Upper lobe of left lung (tissue), 6 donors: ENCODE results near the gene FAM180B. TPM values are rescaled to one million over a fixed set of nuclear protein-coding genes. Genes with fewer than 3 reads are reported as not detected.

ENCODE experiments used
- ATAC-seq, 2 donors: fragments of 200-7000 bp; cut with Tn5 transposase; one replicate each; pipeline ENCODE4 v1.9.1; 2022; ENCODE audit warnings: mild to moderate bottlenecking in 2 of 2, moderate library complexity in 2 of 2; ENCODE audit not compliant: low FRiP score in 2 of 2
- DNase-seq, 2 donors: peaks; one replicate each; pipeline ENCODE4 v3.0.0-alpha.2; 2019 to 2020
- H3K27ac ChIP-seq, 4 donors: fragments of 200-600 bp; sonication (generic); one replicate each; pipeline ENCODE4 v1.5.1; 2016 to 2019
- H3K27me3 ChIP-seq, 4 donors: fragments of 200-600 bp; sonication (generic); one replicate each; pipeline ENCODE4 v1.5.1; 2017 to 2019
- H3K36me3 ChIP-seq, 4 donors: fragments of 200-600 bp; sonication (generic); one replicate each; pipeline ENCODE4 v1.5.1; 2016 to 2019
- H3K4me1 ChIP-seq, 4 donors: fragments of 200-600 bp; sonication (generic); one replicate each; pipeline ENCODE4 v1.5.1; 2018 to 2019
- H3K4me3 ChIP-seq, 4 donors: fragments of 200-600 bp; sonication (generic); one replicate each; pipeline ENCODE4 v1.5.1; 2017 to 2019; ENCODE audit warnings: mild to moderate bottlenecking in 2 of 4, moderate library complexity in 1 of 4
- H3K9me3 ChIP-seq, 4 donors: fragments of 200-600 bp; sonication (generic); one replicate each; pipeline ENCODE4 v1.5.1; 2018 to 2019
- EP300 ChIP-seq, 4 donors: sonication (generic); formaldehyde crosslinking; IDR thresholded peaks; one replicate each; pipeline ENCODE4 v1.5.1; 2017; ENCODE audit warnings: antibody characterized with exemption in 4 of 4, control low read depth in 2 of 4
- POLR2A ChIP-seq, 4 donors: fragments of 450-650 bp; IDR thresholded peaks; one replicate each; pipeline ENCODE4 v1.5.1; 2016 to 2017; ENCODE audit warnings: antibody characterized with exemption in 4 of 4, mild to moderate bottlenecking in 2 of 4
- POLR2AphosphoS5 ChIP-seq, 2 donors: sonication (generic); formaldehyde crosslinking; IDR thresholded peaks; one replicate each; pipeline ENCODE4 v1.5.1; 2017; ENCODE audit warnings: antibody characterized with exemption in 2 of 2
- WGBS, 2 donors: methylation state at CpG; one replicate each; pipeline ENCODE4 v1.1.5; 2017 to 2018; 5-methylcytosine and 5-hydroxymethylcytosine counted together
- total RNA-seq, 6 donors: library from RNA; depleted of rRNA in 4 of 6; stranded (reverse); fragments of >200 nt in 4 of 6; gene quantifications; one replicate each; pipeline versions ENCODE4 v1.1.0 to v1.2.1, GENCODE V29; 2016 to 2021
- TF ChIP-seq, protein P1 (sequence below), 6 experiments: fragments of 450-650 bp in 4 of 6; fragments of 200-600 bp in 2 of 6; sonication (generic) in 2 of 6; IDR thresholded peaks; one replicate each; pipeline ENCODE4 v1.5.1; 2016 to 2019; ENCODE audit warnings: antibody characterized with exemption in 6 of 6
- donor health status: DM: no; HTN: no; CAD: no; lungs with moderate emphysema.
- donor health status: DM: no; HTN: yes; CAD: no; lungs with severe emphysema.

The FAM180B gene, protein sequence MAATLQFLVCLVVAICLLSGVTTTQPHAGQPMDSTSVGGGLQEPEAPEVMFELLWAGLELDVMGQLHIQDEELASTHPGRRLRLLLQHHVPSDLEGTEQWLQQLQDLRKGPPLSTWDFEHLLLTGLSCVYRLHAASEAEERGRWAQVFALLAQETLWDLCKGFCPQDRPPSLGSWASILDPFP
- under 1 TPM in 2 of 6 donors, not detected in 4; 0.14 to 0.30 TPM for total RNA-seq

DNA sequence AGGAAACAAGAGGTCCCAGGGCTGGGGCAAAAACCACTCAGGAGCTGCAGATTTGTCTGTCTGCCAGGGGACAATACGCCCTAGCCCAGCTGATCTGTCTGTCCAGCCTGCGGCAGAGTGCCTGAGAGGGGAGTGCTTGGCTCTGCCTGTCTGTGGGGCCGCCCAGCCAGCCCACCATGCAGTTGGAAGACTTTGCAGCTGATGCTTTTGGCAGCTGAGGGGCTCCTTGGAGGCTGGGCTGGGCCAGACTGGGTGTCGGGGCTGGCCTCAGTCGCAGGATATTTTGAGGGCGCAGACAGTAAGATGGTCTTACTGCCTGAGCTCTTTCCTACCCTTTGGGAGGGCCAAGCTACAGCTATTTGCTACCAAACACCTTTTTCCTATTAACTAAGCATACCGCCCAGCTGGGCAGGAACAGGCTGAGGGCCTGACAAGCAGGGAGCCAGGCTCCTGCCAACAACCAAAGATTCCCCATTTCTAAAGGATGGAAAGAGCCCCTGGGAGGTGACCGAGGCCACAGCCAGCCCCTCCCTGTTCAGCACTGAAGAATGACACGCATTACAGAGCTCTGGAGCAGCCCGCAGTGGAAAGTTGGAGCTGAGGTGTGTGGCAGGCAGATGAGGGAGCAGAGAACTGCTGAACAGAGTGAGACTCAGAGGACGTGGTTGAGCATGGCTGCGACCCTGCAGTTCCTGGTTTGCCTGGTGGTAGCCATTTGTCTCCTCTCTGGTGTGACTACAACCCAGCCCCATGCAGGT, at the start of gene FAM180B:
TSS of gene FAM180B (plus strand) at position 581 of the 758 bp plus-strand sequence. CDS start at position 672, 91 bp downstream.
- no peaks in the 10 kb centered on the region for H3K9me3 ChIP-seq
- 73 to 75% methylated on average over 8 to 12 of the region's 12 CpGs for WGBS, 2 donors
- ATAC-seq (peak in 1 of 2 donors; percentile 75), DNase-seq (no peak)
- TF ChIP-seq EP300 (IDR thresholded peaks at IDR 0.05) (no peak), POLR2A (IDR thresholded peaks at IDR 0.05) (no peak), POLR2AphosphoS5 (IDR thresholded peaks at IDR 0.05) (no peak)
- TF ChIP-seq, protein P1, sequence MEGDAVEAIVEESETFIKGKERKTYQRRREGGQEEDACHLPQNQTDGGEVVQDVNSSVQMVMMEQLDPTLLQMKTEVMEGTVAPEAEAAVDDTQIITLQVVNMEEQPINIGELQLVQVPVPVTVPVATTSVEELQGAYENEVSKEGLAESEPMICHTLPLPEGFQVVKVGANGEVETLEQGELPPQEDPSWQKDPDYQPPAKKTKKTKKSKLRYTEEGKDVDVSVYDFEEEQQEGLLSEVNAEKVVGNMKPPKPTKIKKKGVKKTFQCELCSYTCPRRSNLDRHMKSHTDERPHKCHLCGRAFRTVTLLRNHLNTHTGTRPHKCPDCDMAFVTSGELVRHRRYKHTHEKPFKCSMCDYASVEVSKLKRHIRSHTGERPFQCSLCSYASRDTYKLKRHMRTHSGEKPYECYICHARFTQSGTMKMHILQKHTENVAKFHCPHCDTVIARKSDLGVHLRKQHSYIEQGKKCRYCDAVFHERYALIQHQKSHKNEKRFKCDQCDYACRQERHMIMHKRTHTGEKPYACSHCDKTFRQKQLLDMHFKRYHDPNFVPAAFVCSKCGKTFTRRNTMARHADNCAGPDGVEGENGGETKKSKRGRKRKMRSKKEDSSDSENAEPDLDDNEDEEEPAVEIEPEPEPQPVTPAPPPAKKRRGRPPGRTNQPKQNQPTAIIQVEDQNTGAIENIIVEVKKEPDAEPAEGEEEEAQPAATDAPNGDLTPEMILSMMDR (IDR thresholded peaks at IDR 0.05) = no peak
- no peak within 1 kb of the TSS for H3K4me3 ChIP-seq
- H3K27ac ChIP-seq = no peak within 1 kb of the TSS
- H3K4me1 ChIP-seq = peaks cover 0 to 16% (median 1%) of the 10 kb centered on the region in 4 donors
- peaks cover 20 to 40% (median 39%) of the 10 kb centered on the region in 4 donors for H3K36me3 ChIP-seq
- H3K27me3 ChIP-seq = peaks cover 0 to 14% (median 4%) of the 10 kb centered on the region in 4 donors

DNA sequence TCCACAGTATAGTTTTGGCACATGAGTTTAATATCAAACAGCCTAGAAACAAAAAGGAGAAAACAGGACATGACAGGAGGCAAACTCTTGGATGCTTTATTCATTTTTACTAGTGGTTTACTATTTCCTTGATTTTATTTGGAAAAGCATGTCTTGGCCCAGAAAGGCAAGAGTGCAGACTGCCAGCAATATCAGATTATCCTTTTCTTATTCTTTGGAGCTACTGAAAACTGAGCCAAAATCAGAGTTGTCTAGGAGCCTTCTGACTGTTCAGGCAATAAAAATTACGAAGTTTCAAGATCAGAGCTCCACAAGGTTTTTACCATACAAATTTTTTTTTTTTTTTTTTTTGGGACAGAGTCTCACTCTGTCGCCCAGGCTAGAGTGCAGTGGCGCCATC, 49.6 kb upstream of the FAM180B start:
- TF ChIP-seq POLR2AphosphoS5 (IDR thresholded peaks at IDR 0.05) (no peak), EP300 (IDR thresholded peaks at IDR 0.05) (no peak), POLR2A (IDR thresholded peaks at IDR 0.05) (no peak)
- TF ChIP-seq, protein P1 (IDR thresholded peaks at IDR 0.05) = no peak
- peaks cover 51 to 64% (median 63%) of the 10 kb centered on the region in 4 donors for H3K4me1 ChIP-seq
- DNase-seq = no peak
- H3K27ac ChIP-seq = no peak overlapping the region
- no peaks in the 10 kb centered on the region for H3K27me3 ChIP-seq
- peaks cover 0 to 7% (median 2%) of the 10 kb centered on the region in 4 donors for H3K36me3 ChIP-seq
- 74 to 86% methylated on average over 3 of the region's 3 CpGs for WGBS, 2 donors
- no peak for ATAC-seq
- H3K9me3 ChIP-seq = no peaks in the 10 kb centered on the region
- H3K4me3 ChIP-seq = no peak overlapping the region

DNA sequence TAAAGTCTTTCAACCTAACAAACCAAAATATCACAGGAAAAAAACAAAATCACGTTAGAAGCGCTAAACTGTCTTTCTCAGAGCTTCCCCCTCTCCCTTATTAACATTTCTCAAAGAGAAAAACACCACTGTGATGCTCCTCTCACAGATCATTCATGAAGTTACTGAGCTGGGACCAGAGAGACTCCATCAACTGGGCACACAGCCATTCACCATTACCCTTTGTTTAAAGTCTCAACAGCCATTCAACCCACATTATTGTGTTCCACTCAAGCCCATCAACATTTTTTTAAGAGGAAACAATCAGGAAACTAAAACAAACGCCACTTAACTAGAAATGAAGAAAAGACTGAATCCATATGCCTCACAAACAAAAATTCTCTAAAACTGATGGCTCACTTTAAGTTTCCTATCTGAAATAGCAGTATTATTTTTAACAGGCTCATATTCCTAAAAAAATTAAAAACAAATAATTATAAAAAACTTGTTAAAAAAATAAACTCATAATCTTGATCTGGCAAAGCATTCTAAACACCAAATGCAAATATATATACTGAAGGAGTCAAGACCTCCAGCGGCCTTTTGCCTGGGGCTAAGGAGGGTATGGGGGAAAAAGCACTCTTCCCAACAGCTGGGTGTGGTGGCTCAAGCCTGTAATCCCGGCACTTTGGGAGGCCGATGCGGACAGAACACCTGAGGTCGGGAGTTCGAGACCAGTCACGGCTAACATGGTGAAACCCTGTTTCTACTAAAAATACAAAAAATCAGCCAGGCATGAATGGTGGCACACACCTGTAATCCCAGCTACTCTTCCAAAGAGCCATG, 47.5 kb upstream of the FAM180B start:
- 72 to 73% methylated on average over 10 of the region's 10 CpGs for WGBS, 2 donors
- Histone ChIP-seq H3K9me3 (no peaks in the 10 kb centered on the region), H3K36me3 (peaks cover 0 to 7% (median 2%) of the 10 kb centered on the region in 4 donors), H3K4me3 (no peak overlapping the region), H3K27me3 (no peaks in the 10 kb centered on the region), H3K27ac (peak overlapping the region; percentile 1 to 25 (median 19)), H3K4me1 (peaks cover 43 to 62% (median 53%) of the 10 kb centered on the region in 4 donors)
- DNase-seq = no peak
- ATAC-seq = no peak
- TF ChIP-seq EP300 (IDR thresholded peaks at IDR 0.05) (no peak), POLR2AphosphoS5 (IDR thresholded peaks at IDR 0.05) (no peak), POLR2A (IDR thresholded peaks at IDR 0.05) (no peak)
- TF ChIP-seq, protein P1 (IDR thresholded peaks at IDR 0.05) = no peak

DNA sequence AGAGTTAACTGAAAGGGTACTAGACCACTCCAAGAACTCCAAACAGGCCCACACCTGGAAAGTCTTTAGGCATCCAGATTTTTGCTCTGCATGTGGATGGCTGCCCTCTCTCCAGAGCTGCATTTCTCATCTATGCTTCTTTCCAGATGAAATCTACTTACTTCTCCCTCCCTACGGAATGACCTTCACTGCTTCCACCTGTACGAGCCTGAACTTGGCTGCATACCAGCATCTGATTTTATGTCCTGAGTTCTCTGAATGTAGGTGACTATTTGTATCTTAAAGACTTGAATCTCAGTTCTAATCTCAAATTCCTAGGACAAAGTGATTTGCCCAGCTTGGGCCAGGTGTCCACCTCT, 46.8 kb upstream of the FAM180B start:
- peaks cover 0 to 7% (median 2%) of the 10 kb centered on the region in 4 donors for H3K36me3 ChIP-seq
- H3K27ac ChIP-seq = peak overlapping the region in 2 of 4 donors; percentile 14 to 25
- H3K27me3 ChIP-seq = no peaks in the 10 kb centered on the region
- ATAC-seq (no peak), DNase-seq (no peak)
- H3K4me3 ChIP-seq = no peak overlapping the region
- TF ChIP-seq, protein P1 (IDR thresholded peaks at IDR 0.05) = no peak
- no peak for TF ChIP-seq POLR2A (IDR thresholded peaks at IDR 0.05)
- TF ChIP-seq EP300 (IDR thresholded peaks at IDR 0.05) = no peak
- TF ChIP-seq POLR2AphosphoS5 (IDR thresholded peaks at IDR 0.05) = no peak
- 46 to 59% methylated on average over 2 of the region's 2 CpGs for WGBS, 2 donors
- peaks cover 37 to 65% (median 48%) of the 10 kb centered on the region in 4 donors for H3K4me1 ChIP-seq
- no peaks in the 10 kb centered on the region for H3K9me3 ChIP-seq
